ENCODE data around the gene UTY. TPM values are rescaled to one million over a fixed set of nuclear protein-coding genes. Genes with fewer than 3 reads are reported as not detected.

Gene UTY
- total RNA-seq (10 to 100 TPM in 3 of 5 donors, not detected in 2; 11.2 to 54.0 (median 37.5) TPM), polyA plus RNA-seq (1 to 10 TPM in 2 of 3 donors, not detected in 1; 1.9 to 3.8 TPM)
- long read RNA-seq, donor 1, result 0 reads
- long read RNA-seq, donor 2, result 0 reads
- long read RNA-seq, donor 3, result 0 reads
- long read RNA-seq, donor 4, result 0 reads
- long read RNA-seq, donor 5, result 0 reads
- long read RNA-seq, donor 6, result 0 reads
- long read RNA-seq, donor 7, result 0 reads
- long read RNA-seq, donor 8, result 0 reads
- long read RNA-seq, donor 9, result 0 reads
- long read RNA-seq, donor 10, partial matches to known transcripts, result 0 of 1 reads
- long read RNA-seq, donor 10, other reads (novel, unspliced or antisense), result 0 of 1 reads

GRCh38 chrY:13479828-13480227, at the start of gene UTY:
Gene UTY (minus strand): TSS chrY:13480033. CDS start chrY:13479665, 368 bp downstream.
- WGBS, 5 donors, result 0% methylated on average over 8 to 18 of the region's 18 CpGs; no CpG with 5 or more reads in 2 of the 5 donors
- intact Hi-C loops (cut with DNase I; ENCODE audit: low total_unique reads), result no loop called here
- no peaks in the 10 kb centered on the region for H3K9me3 ChIP-seq
- H3K4me3 ChIP-seq, result peak within 1 kb of the TSS in 2 of 4 donors; percentile 54 to 63
- TF ChIP-seq POLR2A (IDR thresholded peaks at IDR 0.05) (peak in 1 of 4 donors; percentile 49), EP300 (IDR thresholded peaks at IDR 0.05) (no peak), POLR2AphosphoS5 (IDR thresholded peaks at IDR 0.05) (no peak)
- TF ChIP-seq, protein P1, sequence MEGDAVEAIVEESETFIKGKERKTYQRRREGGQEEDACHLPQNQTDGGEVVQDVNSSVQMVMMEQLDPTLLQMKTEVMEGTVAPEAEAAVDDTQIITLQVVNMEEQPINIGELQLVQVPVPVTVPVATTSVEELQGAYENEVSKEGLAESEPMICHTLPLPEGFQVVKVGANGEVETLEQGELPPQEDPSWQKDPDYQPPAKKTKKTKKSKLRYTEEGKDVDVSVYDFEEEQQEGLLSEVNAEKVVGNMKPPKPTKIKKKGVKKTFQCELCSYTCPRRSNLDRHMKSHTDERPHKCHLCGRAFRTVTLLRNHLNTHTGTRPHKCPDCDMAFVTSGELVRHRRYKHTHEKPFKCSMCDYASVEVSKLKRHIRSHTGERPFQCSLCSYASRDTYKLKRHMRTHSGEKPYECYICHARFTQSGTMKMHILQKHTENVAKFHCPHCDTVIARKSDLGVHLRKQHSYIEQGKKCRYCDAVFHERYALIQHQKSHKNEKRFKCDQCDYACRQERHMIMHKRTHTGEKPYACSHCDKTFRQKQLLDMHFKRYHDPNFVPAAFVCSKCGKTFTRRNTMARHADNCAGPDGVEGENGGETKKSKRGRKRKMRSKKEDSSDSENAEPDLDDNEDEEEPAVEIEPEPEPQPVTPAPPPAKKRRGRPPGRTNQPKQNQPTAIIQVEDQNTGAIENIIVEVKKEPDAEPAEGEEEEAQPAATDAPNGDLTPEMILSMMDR (IDR thresholded peaks at IDR 0.05), result no peak
- peaks cover 0 to 3% (median 0%) of the 10 kb centered on the region in 4 donors for H3K36me3 ChIP-seq
- H3K27me3 ChIP-seq, result no peaks in the 10 kb centered on the region
- DNase-seq, result no peak
- H3K4me1 ChIP-seq, result peaks cover 0 to 26% (median 0%) of the 10 kb centered on the region in 4 donors
- peak within 1 kb of the TSS in 2 of 5 donors; percentile 94 to 95 for H3K27ac ChIP-seq

DNA sequence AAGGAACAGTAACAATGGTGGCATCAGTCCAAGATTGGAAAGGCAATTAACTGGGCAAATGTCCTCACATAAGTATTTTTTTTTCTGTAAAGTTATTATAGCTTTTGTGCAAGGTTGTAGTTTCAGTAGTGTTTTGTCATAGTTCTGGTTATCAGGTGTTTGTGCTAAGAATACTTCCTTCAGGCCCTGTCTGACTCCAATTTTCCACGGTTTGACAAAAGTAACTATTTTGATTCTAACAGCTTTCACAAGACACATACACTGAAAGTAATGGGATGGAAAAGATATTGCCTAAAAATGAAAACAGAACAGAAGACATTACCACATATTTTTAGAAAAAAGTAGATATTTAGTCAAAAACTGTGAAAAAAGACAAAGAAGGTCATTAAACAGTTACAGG, 40.6 kb upstream of the UTY start:
- intact Hi-C loops (cut with DNase I; ENCODE audit: low total_unique reads), result no loop called here
- no peaks in the 10 kb centered on the region for H3K27me3 ChIP-seq
- H3K27ac ChIP-seq, result no peak overlapping the region
- H3K36me3 ChIP-seq, result no peaks in the 10 kb centered on the region
- TF ChIP-seq POLR2AphosphoS5 (IDR thresholded peaks at IDR 0.05) (no peak), POLR2A (IDR thresholded peaks at IDR 0.05) (no peak), EP300 (IDR thresholded peaks at IDR 0.05) (no peak)
- TF ChIP-seq, protein P1 (IDR thresholded peaks at IDR 0.05), result no peak
- WGBS, 5 donors, result 60 to 74% (median 69%) methylated on average over 1 of the region's 1 CpG; no CpG with 5 or more reads in 2 of the 5 donors
- H3K4me1 ChIP-seq, result no peaks in the 10 kb centered on the region
- DNase-seq, result no peak
- no peak overlapping the region for H3K4me3 ChIP-seq
- no peaks in the 10 kb centered on the region for H3K9me3 ChIP-seq

- H3K4me1 ChIP-seq, result no peaks in the 10 kb centered on the region
- no peaks in the 10 kb centered on the region for H3K36me3 ChIP-seq
- H3K4me3 ChIP-seq, result no peak overlapping the region
- 91 to 100% (median 93%) methylated on average over 1 of the region's 1 CpG; no CpG with 5 or more reads in 2 of the 5 donors for WGBS, 5 donors
- intact Hi-C loops (cut with DNase I; ENCODE audit: low total_unique reads), result no loop called here
- H3K9me3 ChIP-seq, result no peaks in the 10 kb centered on the region
- no peak overlapping the region for H3K27ac ChIP-seq
- no peak for DNase-seq
- TF ChIP-seq, protein P1 (IDR thresholded peaks at IDR 0.05), result no peak
- TF ChIP-seq POLR2AphosphoS5 (IDR thresholded peaks at IDR 0.05) (no peak), POLR2A (IDR thresholded peaks at IDR 0.05) (no peak), EP300 (IDR thresholded peaks at IDR 0.05) (no peak)
- H3K27me3 ChIP-seq, result no peaks in the 10 kb centered on the region
Observed at GRCh38 chrY:13501215-13501614, 21.4 kb upstream of the UTY start.

DNA sequence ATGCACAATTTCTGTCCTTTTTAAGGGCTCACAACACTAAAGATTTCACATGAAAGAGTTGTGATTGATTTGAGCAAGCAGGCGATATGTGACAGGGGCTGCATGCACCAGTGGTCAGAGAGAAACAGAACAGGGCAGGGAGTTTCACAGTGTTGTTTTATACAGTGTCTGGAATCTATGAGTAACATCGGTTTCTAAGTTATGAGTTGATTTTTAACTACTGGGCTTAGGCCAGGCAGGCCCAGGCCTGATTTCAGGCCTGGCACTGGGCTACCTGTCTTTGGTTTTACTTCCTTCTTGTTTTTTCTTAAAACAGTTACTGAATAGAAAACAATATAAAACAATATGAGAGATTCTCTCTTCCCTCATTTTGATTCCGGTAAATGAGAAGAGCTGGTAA, 13.9 kb upstream of the UTY start:
- H3K4me3 ChIP-seq, result no peak overlapping the region
- intact Hi-C loops (cut with DNase I; ENCODE audit: low total_unique reads), result no loop called here
- DNase-seq, result no peak
- WGBS, 5 donors, result 43 to 63% (median 45%) methylated on average over 2 to 3 of the region's 3 CpGs; no CpG with 5 or more reads in 2 of the 5 donors
- no peak for TF ChIP-seq POLR2A (IDR thresholded peaks at IDR 0.05)
- TF ChIP-seq, protein P1 (IDR thresholded peaks at IDR 0.05), result no peak
- TF ChIP-seq POLR2AphosphoS5 (IDR thresholded peaks at IDR 0.05), result no peak
- TF ChIP-seq EP300 (IDR thresholded peaks at IDR 0.05), result no peak
- no peaks in the 10 kb centered on the region for H3K36me3 ChIP-seq
- no peaks in the 10 kb centered on the region for H3K4me1 ChIP-seq
- no peak overlapping the region for H3K27ac ChIP-seq
- no peaks in the 10 kb centered on the region for H3K9me3 ChIP-seq
- H3K27me3 ChIP-seq, result no peaks in the 10 kb centered on the region
